Prostate gland (tissue), 2 donors: ENCODE results near the gene SNX3. TPM values are rescaled to one million over a fixed set of nuclear protein-coding genes. Genes with fewer than 3 reads are reported as not detected.

ENCODE experiments used
- DNase-seq: peaks from one replicate; pipeline ENCODE4 v3.0.0-alpha.2; 2019; ENCODE audit warnings: low spot score
- H3K27ac ChIP-seq, 2 donors: fragments of 200-600 bp; sonication (generic); 2 replicates each; pipeline ENCODE4 v1.5.1; 2017 to 2019
- H3K27me3 ChIP-seq: fragments of 200-600 bp; sonication (generic); replicated peaks from 2 replicates; pipeline ENCODE4 v1.5.1; 2019; ENCODE audit not compliant: insufficient read depth
- H3K36me3 ChIP-seq, 2 donors: fragments of 200-600 bp; sonication (generic); 1 replicate in 1 of 2; 2 replicates in 1 of 2; pipeline versions ENCODE4 v1.5.1 to v1.8.1; 2017 to 2019
- H3K4me1 ChIP-seq: fragments of 200-600 bp; sonication (generic); replicated peaks from 2 replicates; pipeline ENCODE4 v1.5.1; 2019
- H3K4me3 ChIP-seq, 2 donors: fragments of 200-600 bp; sonication (generic); 2 replicates each; pipeline ENCODE4 v1.5.1; 2017 to 2019
- H3K9me3 ChIP-seq: fragments of 200-600 bp; sonication (generic); 2 replicates; pipeline ENCODE4 v1.5.1; 2017
- CTCF ChIP-seq, 4 experiments: fragments of 200-600 bp in 2 of 4; fragments of 450-650 bp in 2 of 4; sonication (generic) in 2 of 4; IDR thresholded peaks; 1 replicate in 3 of 4; 2 replicates in 1 of 4; pipeline ENCODE4 v1.5.1; 2016 to 2019; ENCODE audit warnings: antibody characterized with exemption in 4 of 4, mild to moderate bottlenecking in 2 of 4, moderate library complexity in 2 of 4
- POLR2A ChIP-seq: fragments of 450-650 bp; IDR thresholded peaks from one replicate; pipeline ENCODE4 v1.6.1; 2016; ENCODE audit warnings: antibody characterized with exemption, mild to moderate bottlenecking
- POLR2AphosphoS5 ChIP-seq: sonication (generic); formaldehyde crosslinking; IDR thresholded peaks from one replicate; pipeline ENCODE4 v1.6.1; 2017; ENCODE audit warnings: antibody characterized with exemption
- WGBS: methylation state at CpG from one replicate; pipeline ENCODE4 v1.1.5; 2018; 5-methylcytosine and 5-hydroxymethylcytosine counted together
- intact Hi-C: fragments of 100-400 bp; cut with DNase I; formaldehyde crosslinking; loops from one replicate; pipeline ENCODE4 v1.14.2; 2022
- total RNA-seq, 2 donors: library from RNA; depleted of rRNA; stranded (reverse); fragments of >200 nt; gene quantifications; one replicate each; pipeline ENCODE4 v1.1.0, GENCODE V29; 2016

The SNX3 gene
- total RNA-seq, 2 donors from 2014 or later = 93.3 to 93.6 TPM

- Histone ChIP-seq H3K36me3 (no peaks in the 10 kb centered on the region), H3K4me3 (peak overlapping the region; percentile 71 to 77), H3K27ac (peak overlapping the region; percentile 91 to 92), H3K9me3 (no peaks in the 10 kb centered on the region), H3K27me3 (no peaks in the 10 kb centered on the region), H3K4me1 (peaks cover 5% of the 10 kb centered on the region)
- 65% methylated on average over 7 of the region's 7 CpGs for WGBS
- DNase-seq = no peak
- intact Hi-C loops = no loop called here
- no peak for TF ChIP-seq POLR2AphosphoS5
- TF ChIP-seq CTCF (IDR thresholded peaks at IDR 0.05) = no peak
- TF ChIP-seq POLR2A = no peak
Measured at GRCh38 chr6:108295676-108296075, 34.8 kb upstream of the SNX3 start.

- Histone ChIP-seq H3K36me3 (no peaks in the 10 kb centered on the region), H3K4me3 (peak within 1 kb of the TSS; percentile 71 to 77), H3K4me1 (peaks cover 5% of the 10 kb centered on the region), H3K9me3 (no peaks in the 10 kb centered on the region), H3K27me3 (no peaks in the 10 kb centered on the region), H3K27ac (peak within 1 kb of the TSS; percentile 91 to 92)
- 1% methylated on average over 45 of the region's 46 CpGs for WGBS
- peak; percentile 92 for DNase-seq
- TF ChIP-seq POLR2A (peak; percentile 57), POLR2AphosphoS5 (peak; percentile 97), CTCF (IDR thresholded peaks at IDR 0.05) (no peak)
- intact Hi-C loops = no loop called here
Measured at GRCh38 chr6:108294727-108295625, 34.1 kb upstream of the SNX3 start, which contains the start of gene AFG1L. Gene AFG1L (plus strand): TSS chr6:108295054. CDS start chr6:108295080, 26 bp downstream.

- Histone ChIP-seq H3K4me1 (peaks cover 5% of the 10 kb centered on the region), H3K9me3 (no peaks in the 10 kb centered on the region), H3K27me3 (no peaks in the 10 kb centered on the region), H3K4me3 (peak overlapping the region; percentile 71 to 77), H3K36me3 (no peaks in the 10 kb centered on the region), H3K27ac (peak overlapping the region; percentile 91 to 92)
- TF ChIP-seq CTCF (IDR thresholded peaks at IDR 0.05) (no peak), POLR2A (no peak)
- intact Hi-C loops = no loop called here
- no peak for DNase-seq
- WGBS = 33% methylated on average over 16 of the region's 16 CpGs
Measured at GRCh38 chr6:108294297-108294726, 33.5 kb upstream of the SNX3 start.

GRCh38 chr6:108293527-108294296, 32.9 kb upstream of the SNX3 start:
- 92% methylated on average over 18 of the region's 19 CpGs for WGBS
- Histone ChIP-seq H3K4me3 (no peak overlapping the region), H3K27me3 (no peaks in the 10 kb centered on the region), H3K36me3 (no peaks in the 10 kb centered on the region), H3K9me3 (no peaks in the 10 kb centered on the region), H3K27ac (peak overlapping the region in 1 of 2 donors; percentile 92), H3K4me1 (peaks cover 5% of the 10 kb centered on the region)
- no peak for DNase-seq
- TF ChIP-seq POLR2AphosphoS5 (no peak), CTCF (IDR thresholded peaks at IDR 0.05) (no peak), POLR2A (no peak)
- intact Hi-C loops = no loop called here
